BLaER1 (cell line): ENCODE data around the gene ADAT2.

Experiments
- H3K27ac ChIP-seq: shearing (Covaris generic); formaldehyde crosslinking; 2 replicates; pipeline ENCODE4 v1.8.1; 2022
- H3K27me3 ChIP-seq: shearing (Covaris generic); formaldehyde crosslinking; 2 replicates; pipeline ENCODE4 v1.8.1; 2022
- H3K36me3 ChIP-seq: shearing (Covaris generic); formaldehyde crosslinking; 2 replicates; pipeline ENCODE4 v1.8.1; 2022
- H3K4me1 ChIP-seq: shearing (Covaris generic); formaldehyde crosslinking; 2 replicates; pipeline ENCODE4 v1.8.1; 2022
- H3K4me2 ChIP-seq: shearing (Covaris generic); formaldehyde crosslinking; 2 replicates; pipeline ENCODE4 v1.8.1; 2022
- H3K4me3 ChIP-seq: shearing (Covaris generic); formaldehyde crosslinking; 2 replicates; pipeline ENCODE4 v1.8.1; 2022
- H3K9ac ChIP-seq: shearing (Covaris generic); formaldehyde crosslinking; 2 replicates; pipeline ENCODE4 v1.8.1; 2022
- H3K9me3 ChIP-seq: shearing (Covaris generic); formaldehyde crosslinking; 2 replicates; pipeline ENCODE4 v1.8.1; 2022
- H4K20me1 ChIP-seq: shearing (Covaris generic); formaldehyde crosslinking; 2 replicates; pipeline ENCODE4 v1.8.1; 2022
- Cebpa-rat ChIP-seq: shearing (Covaris generic); IDR thresholded peaks from 2 replicates; pipeline ENCODE4 v1.8.1; 2022

The ADAT2 gene

GRCh38 chr6:143375022-143375585 lies 75.4 kb downstream of the ADAT2 start:
- 0 out of 2 replicates have a peak, but pooled peaks cover 6% of the 10 kb centered on the region for H3K4me1 ChIP-seq
- H3K9ac ChIP-seq = no peak overlapping the region
- TF ChIP-seq Cebpa-rat = no peak
- peaks cover 13% of the 10 kb centered on the region; the same call in 1 of the 2 replicates for H3K9me3 ChIP-seq
- H3K4me2 ChIP-seq = 0 out of 2 replicates have a peak overlapping the region, but pooled peaks have one; percentile 18
- no peak overlapping the region for H3K4me3 ChIP-seq
- no peak overlapping the region for H3K27ac ChIP-seq
- H4K20me1 ChIP-seq = no peaks in the 10 kb centered on the region
- no peaks in the 10 kb centered on the region for H3K27me3 ChIP-seq
- H3K36me3 ChIP-seq = no peaks in the 10 kb centered on the region

- no peak for TF ChIP-seq Cebpa-rat
- Histone ChIP-seq H3K4me1 (0 out of 2 replicates have a peak, but pooled peaks cover 6% of the 10 kb centered on the region), H3K27ac (no peak overlapping the region), H3K4me3 (no peak overlapping the region), H4K20me1 (no peaks in the 10 kb centered on the region), H3K9ac (no peak overlapping the region), H3K27me3 (no peaks in the 10 kb centered on the region), H3K4me2 (no peak overlapping the region), H3K9me3 (peaks cover 13% of the 10 kb centered on the region; the same call in 1 of the 2 replicates), H3K36me3 (no peaks in the 10 kb centered on the region)
Measured at GRCh38 chr6:143374014-143374413, 76.5 kb downstream of the ADAT2 start.
